GM23338 (cell line): ENCODE results near the gene STRBP. TPM values are rescaled to one million over a fixed set of nuclear protein-coding genes. Genes with fewer than 3 reads are reported as not detected.
"Not testable (repeated sequence)": the region's sequence is repeated elsewhere in the genome, so short reads cannot be mapped to it uniquely, and the experiment has no call there.

Source experiments
- ATAC-seq: fragments of 200-7000 bp; cut with Tn5 transposase; 3 replicates; pipeline ENCODE4 v1.9.1; 2020
- DNase-seq: peaks from one replicate; pipeline ENCODE4 v3.0.0-alpha.2; 2015; ENCODE audit warnings: low spot score
- H2AFZ ChIP-seq: fragments of 200-600 bp; sonication (generic); 2 replicates; pipeline ENCODE4 v1.8.0; 2016; ENCODE audit warnings: antibody characterized with exemption, mild to moderate bottlenecking, moderate library complexity
- H3F3A ChIP-seq: fragments of 200-600 bp; sonication (generic); replicated peaks from 2 replicates; pipeline ENCODE4 v1.8.0; 2017; ENCODE audit warnings: antibody characterized with exemption, mixed run types, low read depth
- H3K27ac ChIP-seq: fragments of 200-600 bp; sonication (generic); 2 replicates; pipeline ENCODE4 v1.6.1; 2016; ENCODE audit warnings: low read depth
- H3K27me3 ChIP-seq: fragments of 200-600 bp; sonication (generic); 2 replicates; pipeline ENCODE4 v1.8.0; 2016; ENCODE audit warnings: mild to moderate bottlenecking, mixed run types, moderate library complexity; ENCODE audit not compliant: insufficient read depth
- H3K36me3 ChIP-seq: fragments of 200-600 bp; sonication (generic); 2 replicates; pipeline ENCODE4 v1.8.0; 2016; ENCODE audit warnings: mild to moderate bottlenecking; ENCODE audit not compliant: insufficient read depth
- H3K4me1 ChIP-seq: fragments of 200-600 bp; sonication (generic); 2 replicates; pipeline ENCODE4 v1.8.0; 2016; ENCODE audit warnings: mild to moderate bottlenecking, moderate library complexity; ENCODE audit not compliant: insufficient read depth
- H3K4me2 ChIP-seq: fragments of 200-600 bp; sonication (generic); 2 replicates; pipeline ENCODE4 v1.7.1; 2017; ENCODE audit warnings: mixed run types
- H3K4me3 ChIP-seq: fragments of 200-600 bp; sonication (generic); 2 replicates; pipeline ENCODE4 v1.6.1; 2016; ENCODE audit warnings: mixed run types
- H3K79me2 ChIP-seq: fragments of 200-600 bp; sonication (generic); replicated peaks from 2 replicates; pipeline ENCODE4 v1.8.0; 2017; ENCODE audit warnings: mild to moderate bottlenecking; ENCODE audit not compliant: insufficient read depth
- H3K9me2 ChIP-seq: fragments of 200-600 bp; sonication (generic); 2 replicates; pipeline ENCODE4 v1.8.0; 2017; ENCODE audit not compliant: insufficient read depth
- H4K20me1 ChIP-seq: fragments of 200-600 bp; sonication (generic); replicated peaks from 2 replicates; pipeline ENCODE4 v1.8.0; 2017; ENCODE audit warnings: mild to moderate bottlenecking; ENCODE audit not compliant: insufficient read depth
- H3K27ac Mint-ChIP-seq: 2 replicates; pipeline ENCODE4 v1.8.0; 2020; ENCODE audit warnings: inconsistent platforms, mild to moderate bottlenecking, moderate library complexity, mixed read lengths
- H3K27me3 Mint-ChIP-seq: 3 replicates; pipeline ENCODE4 v1.8.0; 2022; ENCODE audit warnings: low read depth, mild to moderate bottlenecking, moderate library complexity, mixed read lengths, inconsistent platforms; ENCODE audit not compliant: insufficient read depth, poor library complexity
- H3K36me3 Mint-ChIP-seq: 3 replicates; pipeline ENCODE4 v1.8.0; 2021; ENCODE audit warnings: low read depth, mild to moderate bottlenecking, inconsistent platforms, moderate library complexity, mixed read lengths
- H3K4me1 Mint-ChIP-seq: 3 replicates; pipeline ENCODE4 v1.8.0; 2020; ENCODE audit warnings: mild to moderate bottlenecking, inconsistent platforms, mixed read lengths
- H3K4me3 Mint-ChIP-seq: 3 replicates; pipeline ENCODE4 v1.8.0; 2021; ENCODE audit warnings: moderate library complexity, mild to moderate bottlenecking, inconsistent platforms, mixed read lengths
- H3K9me3 Mint-ChIP-seq: 3 replicates; pipeline ENCODE4 v1.8.0; 2020; ENCODE audit warnings: moderate library complexity, mild to moderate bottlenecking, inconsistent platforms, mixed read lengths
- CREB1 ChIP-seq: fragments of 250-450 bp; sonication (Bioruptor Pico); IDR thresholded peaks from 2 replicates; pipeline ENCODE4 v1.5.0; 2020; ENCODE audit warnings: low read depth, mild to moderate bottlenecking, moderate library complexity
- CTCF ChIP-seq, 2 experiments: fragments of 200-600 bp in 1 of 2; sonication (generic) in 1 of 2; conservative IDR thresholded peaks; 2 replicates each; pipeline versions ENCODE4 v1.5.1 to v1.6.1; 2016 to 2017; ENCODE audit warnings: antibody characterized with exemption in 2 of 2, low read depth in 2 of 2, mild to moderate bottlenecking in 2 of 2, moderate library complexity in 1 of 2
- EZH2phosphoT487 ChIP-seq: fragments of 200-600 bp; sonication (generic); IDR thresholded peaks from one replicate; pipeline ENCODE4 v1.8.1; 2018; ENCODE audit warnings: antibody characterized with exemption; ENCODE audit not compliant: unreplicated experiment
- JUNB ChIP-seq: IDR thresholded peaks from one replicate; pipeline ENCODE4 v1.6.1; 2016; ENCODE audit warnings: antibody characterized with exemption; ENCODE audit not compliant: unreplicated experiment
- POLR2AphosphoS5 ChIP-seq: IDR thresholded peaks from 2 replicates; pipeline ENCODE4 v1.6.1; 2016; ENCODE audit warnings: antibody characterized with exemption, low read depth
- ZNF114 ChIP-seq: fragments of 250-450 bp; sonication (Bioruptor Pico); IDR thresholded peaks from 2 replicates; pipeline ENCODE4 v1.5.0; 2020; ENCODE audit warnings: mild to moderate bottlenecking, moderate library complexity
- ZNF331 ChIP-seq: fragments of 250-450 bp; sonication (Bioruptor Pico); IDR thresholded peaks from 2 replicates; pipeline ENCODE4 v1.5.0; 2020; ENCODE audit warnings: low read depth, mild to moderate bottlenecking, moderate library complexity
- polyA plus RNA-seq: library from polyadenylated mRNA; unstranded; fragments of >200 nt; fragmentation: Nextera tagmentation; extraction: Ambion mirVana; gene quantifications from 2 replicates; pipeline ENCODE4 v1.2.1, GENCODE V29; 2016
- total RNA-seq: library from RNA; depleted of rRNA; stranded (reverse); fragments of >200 nt; shearing (Covaris generic); gene quantifications from 2 replicates; pipeline ENCODE4 v1.2.3, GENCODE V29; 2014
- TF ChIP-seq, protein P1 (sequence below): IDR thresholded peaks from 2 replicates; pipeline ENCODE4 v1.6.1; 2016; ENCODE audit warnings: antibody characterized with exemption
- TF ChIP-seq, protein P2 (sequence below): IDR thresholded peaks from one replicate; pipeline ENCODE4 v1.6.1; 2018; ENCODE audit warnings: antibody characterized with exemption; ENCODE audit not compliant: unreplicated experiment

The STRBP gene
- total and polyA plus RNA-seq, 2 experiments from 2014 or later = 80.5 to 116 TPM

DNA sequence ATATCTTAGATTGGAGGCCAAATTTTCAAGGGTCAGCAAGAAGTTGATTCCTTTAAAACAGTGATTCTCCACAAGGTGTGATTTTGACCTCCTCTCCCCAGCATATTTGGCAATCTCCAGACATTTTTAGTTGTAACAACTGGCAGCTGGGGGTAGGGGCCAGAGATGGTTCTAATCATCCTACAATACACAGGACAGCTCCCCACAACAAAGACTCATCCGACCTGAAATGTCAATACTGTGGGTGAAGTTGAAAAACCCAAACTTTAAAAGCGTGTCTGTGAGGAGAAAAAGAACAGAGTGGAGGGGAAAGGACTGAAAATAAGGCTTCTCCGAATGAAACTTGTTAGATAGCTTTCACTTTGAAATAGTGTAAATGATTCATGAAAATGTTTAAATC lies 10.0 kb upstream of the STRBP start:
- Histone ChIP-seq H3K79me2 (no peaks in the 10 kb centered on the region), H3K4me2 (no peak overlapping the region), H3K27ac (no peak overlapping the region), H3K36me3 (no peaks in the 10 kb centered on the region; the same call in 1 of the 2 replicates), H3F3A (no peaks in the 10 kb centered on the region), H3K4me3 (no peak overlapping the region), H3K27me3 (no peaks in the 10 kb centered on the region), H3K4me1 (peaks cover 11% of the 10 kb centered on the region), H4K20me1 (no peaks in the 10 kb centered on the region), H3K9me2 (no peaks in the 10 kb centered on the region), H2AFZ (no peak overlapping the region)
- DNase-seq = no peak
- TF ChIP-seq JUNB = no peak
- TF ChIP-seq, protein P1, sequence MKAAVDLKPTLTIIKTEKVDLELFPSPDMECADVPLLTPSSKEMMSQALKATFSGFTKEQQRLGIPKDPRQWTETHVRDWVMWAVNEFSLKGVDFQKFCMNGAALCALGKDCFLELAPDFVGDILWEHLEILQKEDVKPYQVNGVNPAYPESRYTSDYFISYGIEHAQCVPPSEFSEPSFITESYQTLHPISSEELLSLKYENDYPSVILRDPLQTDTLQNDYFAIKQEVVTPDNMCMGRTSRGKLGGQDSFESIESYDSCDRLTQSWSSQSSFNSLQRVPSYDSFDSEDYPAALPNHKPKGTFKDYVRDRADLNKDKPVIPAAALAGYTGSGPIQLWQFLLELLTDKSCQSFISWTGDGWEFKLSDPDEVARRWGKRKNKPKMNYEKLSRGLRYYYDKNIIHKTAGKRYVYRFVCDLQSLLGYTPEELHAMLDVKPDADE = no peak
- no peak for TF ChIP-seq ZNF114 (CRISPR knock-in tag)
- no peak for TF ChIP-seq CREB1 (CRISPR knock-in tag)
- TF ChIP-seq POLR2AphosphoS5 = no peak
- TF ChIP-seq ZNF331 (CRISPR knock-in tag) = no peak
- no peak for TF ChIP-seq CTCF (conservative IDR thresholded peaks at IDR 0.05; ENCODE audit: low read depth in 2 of 2)
- peaks cover 7% of the 10 kb centered on the region for H3K4me1 Mint-ChIP-seq
- no peak for ATAC-seq
- no peaks in the 10 kb centered on the region for H3K36me3 Mint-ChIP-seq
- no peak overlapping the region for H3K4me3 Mint-ChIP-seq
- no peak overlapping the region for H3K27ac Mint-ChIP-seq
- H3K9me3 Mint-ChIP-seq = peaks cover 8% of the 10 kb centered on the region; the same call in 2 of the 3 replicates
- peaks cover 5% of the 10 kb centered on the region for H3K27me3 Mint-ChIP-seq

GRCh38 chr9:123276551-123276950 lies 8.2 kb upstream of the STRBP start:
- H3K27ac Mint-ChIP-seq = no peak overlapping the region
- no peaks in the 10 kb centered on the region for H3K27me3 ChIP-seq
- H3K4me2 ChIP-seq = no peak overlapping the region
- H3F3A ChIP-seq = no peaks in the 10 kb centered on the region
- no peaks in the 10 kb centered on the region for H3K36me3 Mint-ChIP-seq
- no peak overlapping the region for H3K4me3 ChIP-seq
- peaks cover 8% of the 10 kb centered on the region for H3K27me3 Mint-ChIP-seq
- peaks cover 11% of the 10 kb centered on the region for H3K4me1 ChIP-seq
- H3K4me1 Mint-ChIP-seq = peaks cover 7% of the 10 kb centered on the region
- no peaks in the 10 kb centered on the region for H3K9me2 ChIP-seq
- H3K27ac ChIP-seq = no peak overlapping the region
- peaks cover 8% of the 10 kb centered on the region; the same call in 2 of the 3 replicates for H3K9me3 Mint-ChIP-seq
- no peaks in the 10 kb centered on the region for H4K20me1 ChIP-seq
- H2AFZ ChIP-seq = no peak overlapping the region
- DNase-seq = no peak
- H3K79me2 ChIP-seq = no peaks in the 10 kb centered on the region
- no peak for ATAC-seq
- TF ChIP-seq CREB1 (CRISPR knock-in tag) = no peak
- no peak for TF ChIP-seq EZH2phosphoT487
- TF ChIP-seq, protein P2, sequence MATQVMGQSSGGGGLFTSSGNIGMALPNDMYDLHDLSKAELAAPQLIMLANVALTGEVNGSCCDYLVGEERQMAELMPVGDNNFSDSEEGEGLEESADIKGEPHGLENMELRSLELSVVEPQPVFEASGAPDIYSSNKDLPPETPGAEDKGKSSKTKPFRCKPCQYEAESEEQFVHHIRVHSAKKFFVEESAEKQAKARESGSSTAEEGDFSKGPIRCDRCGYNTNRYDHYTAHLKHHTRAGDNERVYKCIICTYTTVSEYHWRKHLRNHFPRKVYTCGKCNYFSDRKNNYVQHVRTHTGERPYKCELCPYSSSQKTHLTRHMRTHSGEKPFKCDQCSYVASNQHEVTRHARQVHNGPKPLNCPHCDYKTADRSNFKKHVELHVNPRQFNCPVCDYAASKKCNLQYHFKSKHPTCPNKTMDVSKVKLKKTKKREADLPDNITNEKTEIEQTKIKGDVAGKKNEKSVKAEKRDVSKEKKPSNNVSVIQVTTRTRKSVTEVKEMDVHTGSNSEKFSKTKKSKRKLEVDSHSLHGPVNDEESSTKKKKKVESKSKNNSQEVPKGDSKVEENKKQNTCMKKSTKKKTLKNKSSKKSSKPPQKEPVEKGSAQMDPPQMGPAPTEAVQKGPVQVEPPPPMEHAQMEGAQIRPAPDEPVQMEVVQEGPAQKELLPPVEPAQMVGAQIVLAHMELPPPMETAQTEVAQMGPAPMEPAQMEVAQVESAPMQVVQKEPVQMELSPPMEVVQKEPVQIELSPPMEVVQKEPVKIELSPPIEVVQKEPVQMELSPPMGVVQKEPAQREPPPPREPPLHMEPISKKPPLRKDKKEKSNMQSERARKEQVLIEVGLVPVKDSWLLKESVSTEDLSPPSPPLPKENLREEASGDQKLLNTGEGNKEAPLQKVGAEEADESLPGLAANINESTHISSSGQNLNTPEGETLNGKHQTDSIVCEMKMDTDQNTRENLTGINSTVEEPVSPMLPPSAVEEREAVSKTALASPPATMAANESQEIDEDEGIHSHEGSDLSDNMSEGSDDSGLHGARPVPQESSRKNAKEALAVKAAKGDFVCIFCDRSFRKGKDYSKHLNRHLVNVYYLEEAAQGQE = no peak
- TF ChIP-seq, protein P1 = no peak
- TF ChIP-seq CTCF (conservative IDR thresholded peaks at IDR 0.05; ENCODE audit: low read depth in 2 of 2) = no peak
- H3K36me3 ChIP-seq = no peaks in the 10 kb centered on the region
- H3K4me3 Mint-ChIP-seq = no peak overlapping the region

DNA sequence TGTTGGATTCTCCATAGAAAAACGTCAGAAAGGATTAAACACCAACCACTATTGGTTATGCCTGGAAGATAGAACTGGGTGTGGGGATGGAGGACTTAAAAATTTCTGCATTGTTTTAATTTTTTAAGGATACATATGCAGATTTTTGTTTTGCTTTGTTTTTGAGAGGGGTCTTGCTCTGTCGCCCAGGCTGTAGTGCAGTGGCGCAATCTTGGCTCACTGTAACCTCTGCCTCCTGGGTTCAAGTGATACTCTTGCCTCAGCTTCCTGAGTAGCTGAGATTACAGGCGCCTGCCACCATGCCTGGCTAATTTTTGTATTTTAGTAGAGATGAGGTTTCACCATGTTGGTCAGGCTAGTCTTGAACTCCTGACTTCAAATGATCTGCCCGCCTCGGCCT lies 2.7 kb upstream of the STRBP start:
- not testable (repeated sequence) for H3K4me3 ChIP-seq, H3K27ac ChIP-seq, ATAC-seq, H3K36me3 Mint-ChIP-seq, H4K20me1 ChIP-seq, H3K4me3 Mint-ChIP-seq, H2AFZ ChIP-seq, H3K4me2 ChIP-seq, H3K27me3 ChIP-seq, H3K27ac Mint-ChIP-seq, H3K36me3 ChIP-seq, DNase-seq, H3K9me2 ChIP-seq, H3K9me3 Mint-ChIP-seq
- H3K27me3 Mint-ChIP-seq = peaks cover 19% of the 10 kb centered on the region
- peaks cover 25% of the 10 kb centered on the region for H3K4me1 Mint-ChIP-seq
- Histone ChIP-seq H3F3A (peaks cover 12% of the 10 kb centered on the region; the same call in 1 of the 2 replicates), H3K4me1 (peaks cover 26% of the 10 kb centered on the region), H3K79me2 (peaks cover 19% of the 10 kb centered on the region)
